GM19468 (cell line): ENCODE results near the gene CDH4.

Experiments used
- ATAC-seq: cut with Tn5 transposase; IDR thresholded peaks from one replicate; pipeline ENCODE4 v1.9.1; 2021; ENCODE audit warnings: mild to moderate bottlenecking, moderate library complexity, moderate number of reproducible peaks; ENCODE audit not compliant: unreplicated experiment; ENCODE audit errors: extremely low read depth

CDH4 gene

GRCh38 chr20:61352346-61353260 lies 100.5 kb downstream of the CDH4 start:
- no peak for ATAC-seq

GRCh38 chr20:61353261-61354000 lies 101.4 kb downstream of the CDH4 start:
- ATAC-seq = no peak

DNA sequence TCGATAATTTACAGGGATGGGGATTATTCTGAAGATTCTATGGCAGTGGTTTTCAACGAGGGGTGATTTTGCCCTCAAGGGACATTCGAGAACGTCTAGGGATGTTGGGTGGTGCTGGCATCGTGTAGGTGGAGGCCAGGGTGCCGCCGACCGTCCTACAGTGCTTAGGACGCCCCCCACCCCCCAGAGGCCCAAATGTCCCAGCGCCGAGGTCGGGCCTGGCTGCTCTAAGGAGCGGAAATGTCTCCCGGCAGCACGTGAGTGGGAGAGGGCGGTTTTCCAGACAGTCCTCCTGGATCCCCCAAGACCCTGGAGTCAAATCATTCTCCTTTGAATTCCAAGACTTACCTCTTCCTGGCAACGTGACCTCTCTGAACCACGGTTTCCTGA lies 101.9 kb downstream of the CDH4 start:
- ATAC-seq = no peak

- ATAC-seq = no peak
Measured at GRCh38 chr20:61354501-61354900, 102.4 kb downstream of the CDH4 start.

GRCh38 chr20:61354901-61355495 lies 102.9 kb downstream of the CDH4 start:
- ATAC-seq = no peak

DNA sequence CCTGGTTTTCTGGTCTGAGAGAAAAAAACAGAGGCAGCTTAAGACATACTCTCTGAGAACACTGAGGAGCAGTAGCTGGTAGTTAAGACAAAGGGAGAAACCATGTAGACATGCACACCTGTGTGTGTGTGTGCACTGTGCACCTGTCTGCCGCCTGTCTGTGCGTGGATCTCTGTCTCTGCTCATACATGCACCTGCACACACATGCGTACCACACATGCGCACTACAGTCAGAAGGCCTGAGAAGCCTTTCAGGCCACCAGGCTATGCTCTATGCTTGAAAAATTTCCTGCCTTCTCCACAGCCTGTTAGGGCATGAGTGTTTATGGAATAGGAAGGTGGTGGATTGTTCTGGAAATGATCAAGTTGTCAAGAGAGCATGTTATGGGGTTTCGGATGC lies 103.5 kb downstream of the CDH4 start:
- no peak for ATAC-seq

- no peak for ATAC-seq
Measured at GRCh38 chr20:61356196-61356595, 104.1 kb downstream of the CDH4 start.

DNA sequence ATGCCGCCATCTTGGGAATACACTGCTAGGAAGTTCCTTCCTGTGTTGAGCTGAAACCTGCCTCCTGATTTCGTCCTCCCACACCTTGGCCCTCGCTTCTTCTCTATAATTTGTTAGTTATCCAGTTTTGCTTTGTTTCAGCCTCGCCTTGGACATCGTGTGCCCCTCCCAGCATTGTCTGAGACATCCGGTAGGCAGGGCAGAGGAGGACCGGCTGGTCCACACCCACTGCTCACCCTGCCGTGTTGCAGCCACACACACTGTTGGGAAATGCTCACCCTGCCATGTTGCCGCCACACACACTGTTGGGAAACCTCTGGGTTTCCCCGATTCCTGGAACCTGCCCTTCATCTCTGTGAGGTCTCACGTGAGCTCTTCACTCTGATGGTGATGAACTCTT lies 105.1 kb downstream of the CDH4 start:
- no peak for ATAC-seq

GRCh38 chr20:61359254-61359653 lies 107.2 kb downstream of the CDH4 start:
- no peak for ATAC-seq

DNA sequence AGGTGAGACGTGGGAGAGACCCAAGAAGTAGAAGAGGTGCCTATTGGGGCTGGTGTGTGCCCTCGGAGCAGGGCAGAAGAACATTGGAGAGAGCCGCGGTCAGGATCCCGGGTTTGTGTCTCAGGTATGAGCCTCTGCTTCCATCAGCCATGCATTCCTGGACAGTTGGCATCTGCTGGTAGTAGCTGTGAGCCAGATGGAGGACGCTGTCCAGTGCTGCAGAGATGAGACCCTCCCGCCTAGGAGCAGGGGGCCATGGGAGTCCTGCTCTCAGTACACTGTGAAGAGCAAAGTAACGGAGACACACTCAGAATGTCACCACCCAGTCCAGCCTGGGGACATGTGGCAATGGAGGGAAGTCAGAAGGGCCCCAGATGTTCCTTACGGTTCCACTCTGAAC lies 108.2 kb downstream of the CDH4 start:
- no peak for ATAC-seq

GRCh38 chr20:61360940-61361339 lies 108.9 kb downstream of the CDH4 start:
- ATAC-seq = no peak

GRCh38 chr20:61361501-61361900 lies 109.4 kb downstream of the CDH4 start:
- no peak for ATAC-seq

- ATAC-seq = no peak
Measured at GRCh38 chr20:61364147-61364546, 112.1 kb downstream of the CDH4 start.

- no peak for ATAC-seq
Measured at GRCh38 chr20:61366914-61367313, 114.9 kb downstream of the CDH4 start.

GRCh38 chr20:61369731-61370520 lies 117.9 kb downstream of the CDH4 start:
- no peak for ATAC-seq

- ATAC-seq = no peak
Measured at GRCh38 chr20:61370841-61371303, 118.8 kb downstream of the CDH4 start.

DNA sequence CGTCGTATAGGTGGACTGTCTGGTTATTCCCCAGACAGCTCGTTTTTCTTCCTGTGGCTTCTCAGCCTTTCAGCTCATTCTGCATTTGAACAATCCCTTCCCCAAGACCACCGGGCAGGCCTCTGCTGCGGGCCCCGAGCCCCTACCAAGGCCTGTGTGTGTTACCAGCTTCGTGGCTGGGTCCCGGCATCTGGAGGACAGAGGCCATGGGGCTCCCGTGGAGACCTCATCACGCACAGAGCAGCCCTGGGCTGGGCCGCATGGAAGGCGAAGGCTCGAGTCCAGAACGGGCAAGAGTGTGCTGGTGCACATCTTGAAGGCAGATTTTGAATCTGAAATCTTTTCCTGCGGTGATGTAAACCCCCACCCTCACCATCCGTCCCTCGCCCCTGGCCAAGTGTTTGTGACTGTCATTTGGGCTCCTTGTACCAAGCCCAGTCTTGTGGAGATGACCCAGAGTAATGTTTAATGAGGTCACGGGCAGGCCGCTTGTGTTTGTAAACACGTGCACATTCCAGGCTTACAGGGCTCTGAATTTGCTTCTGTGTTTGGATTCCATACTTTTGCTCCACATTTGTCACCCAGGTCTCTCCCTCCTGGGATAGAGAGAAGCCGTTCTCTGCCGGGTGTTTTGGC lies 119.6 kb downstream of the CDH4 start:
- no peak for ATAC-seq

- no peak for ATAC-seq
Measured at GRCh38 chr20:61372137-61373054, 120.3 kb downstream of the CDH4 start.

DNA sequence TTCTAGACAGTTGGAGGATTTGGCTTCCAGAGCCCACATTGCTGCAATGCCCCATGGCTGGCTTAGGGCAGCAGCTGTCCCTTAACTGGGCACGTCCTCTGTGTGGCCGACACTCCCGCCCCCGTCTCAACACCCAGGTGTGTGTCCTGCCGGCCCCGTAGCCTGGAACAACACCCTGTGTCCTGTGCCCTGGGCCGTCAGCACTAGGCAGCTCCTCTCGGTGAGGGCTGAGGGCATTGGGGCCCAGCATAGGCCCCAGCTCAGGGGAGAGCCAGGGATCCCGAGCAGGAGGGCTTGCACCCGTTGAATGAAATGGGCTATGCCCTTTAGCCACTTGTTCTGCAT lies 121.0 kb downstream of the CDH4 start:
- no peak for ATAC-seq
